ENCODE data around the gene MRRF. TPM values are rescaled to one million over a fixed set of nuclear protein-coding genes. Genes with fewer than 3 reads are reported as not detected.

MRRF gene
- 60.3 to 76.2 TPM (median 68.9 TPM) in 5 replicates for total RNA-seq (2022; extraction: Qiagen RNA extraction; ENCODE audit: low read depth)

GRCh38 chr9:122264360-122265148 lies at the start of gene MRRF, which contains the start of gene RBM18:
TSS of gene MRRF (plus strand) at chr9:122264882. CDS start at chr9:122270892, 6,010 bp downstream.
TSS of gene RBM18 (minus strand) at chr9:122264840. CDS start at chr9:122261492, 3,348 bp downstream.

GRCh38 chr9:122228568-122229484 lies 35.9 kb upstream of the MRRF start, which contains the start of gene LHX6:
TSS of gene LHX6 (minus strand) at chr9:122228957. CDS start at chr9:122228740, 217 bp downstream.

GRCh38 chr9:122370869-122371755 lies 106.4 kb downstream of the MRRF start, which contains the start of gene PTGS1:
TSS of gene PTGS1 (plus strand) at chr9:122371024. CDS start at chr9:122371085, 61 bp downstream.

Other genes with a start within 250 kb of the MRRF start
- 3.1 to 4.5 TPM (median 3.8 TPM) in 5 replicates for gene TTLL11, start 171.6 kb upstream of the MRRF start, total RNA-seq (2022; extraction: Qiagen RNA extraction; ENCODE audit: low read depth)
- 92.7 to 120 TPM (median 101 TPM) in 5 replicates for gene NDUFA8, start 105.1 kb upstream of the MRRF start, total RNA-seq (2022; extraction: Qiagen RNA extraction; ENCODE audit: low read depth)
- not detected in 5 replicates for gene MORN5, start 105.0 kb upstream of the MRRF start, total RNA-seq (2022; extraction: Qiagen RNA extraction; ENCODE audit: low read depth)
- 0.32 to 0.39 TPM (median 0.38 TPM) in 5 replicates for gene LHX6, start 35.9 kb upstream of the MRRF start, total RNA-seq (2022; extraction: Qiagen RNA extraction; ENCODE audit: low read depth)
- 15.7 to 21.9 TPM (median 20.3 TPM) in 5 replicates for gene RBM18, start within 50 bp of the MRRF start, total RNA-seq (2022; extraction: Qiagen RNA extraction; ENCODE audit: low read depth)
- 0.96 to 1.5 TPM (median 1.3 TPM) in 5 replicates for gene PTGS1, start 106.1 kb downstream of the MRRF start, total RNA-seq (2022; extraction: Qiagen RNA extraction; ENCODE audit: low read depth)
- not detected in 5 replicates for gene OR1J1, start 213.0 kb downstream of the MRRF start, total RNA-seq (2022; extraction: Qiagen RNA extraction; ENCODE audit: low read depth)
- gene OR1J2, start 245.9 kb downstream of the MRRF start, total RNA-seq (2022; extraction: Qiagen RNA extraction; ENCODE audit: low read depth): not detected in 5 replicates